K562 (cell line): Measurements from ENCODE around the gene PREX1. TPM values are rescaled to one million over a fixed set of nuclear protein-coding genes. Genes with fewer than 3 reads are reported as not detected.

ENCODE experiments used
- ATAC-seq: fragments of 200-7000 bp; cut with Tn5 transposase; 3 replicates; pipeline ENCODE4 v1.9.1; 2020; ENCODE audit warnings: moderate library complexity
- BruUV-seq: library from RNA; stranded (reverse); fragments of 400-500 nt; replicated peaks from 2 replicates; lab custom pipeline; 2021; lab: Mats Ljungman, UMichigan
- CTCF ChIA-PET: fragments of 300-600 bp; formaldehyde crosslinking; extraction: SDS; loops from one replicate; lab custom pipeline; 2021; ENCODE audit warnings: low intra/inter-chr PET ratio; lab: Yijun Ruan, JAX
- POLR2A ChIA-PET: fragments of 300-600, 350-650 bp; sonication (Branson Sonifier 250); formaldehyde crosslinking; extraction: SDS; loops from one replicate; lab custom pipeline; 2021; ENCODE audit warnings: antibody characterized with exemption, inconsistent platforms; lab: Yijun Ruan, JAX
- DNase-seq, 4 experiments: peaks; one replicate each; pipeline versions ENCODE4 v3.0.0 to v3.0.0-alpha.2; 2011 to 2018; ENCODE audit warnings: low spot score in 3 of 4, mixed read lengths in 3 of 4; ENCODE audit errors: extremely low read depth in 1 of 4
- FAIRE-seq: peaks from 2 replicates; lab custom pipeline; 2011; peaks lifted over from hg19 to GRCh38; lab: Jason Lieb, UNC
- H2AFZ ChIP-seq: 2 replicates; pipeline ENCODE4 v1.6.0; 2011; ENCODE audit warnings: low read depth, low read length, control low read depth, inconsistent platforms
- H3K27ac ChIP-seq: fragments of 200-600 bp; 3 replicates; pipeline ENCODE4 v1.8.0; 2011; ENCODE audit warnings: low read depth, mild to moderate bottlenecking, control low read depth, inconsistent platforms, low read length, moderate library complexity, mixed read lengths; ENCODE audit errors: extremely low read depth
- H3K27me3 ChIP-seq, 2 experiments: fragments of 300-600 bp in 1 of 2; 2 replicates in 1 of 2; 3 replicates in 1 of 2; pipeline versions ENCODE4 v1.6.0 to v1.8.0; 2011; ENCODE audit warnings: inconsistent platforms in 2 of 2, low read length in 2 of 2, mild to moderate bottlenecking in 1 of 2, mixed read lengths in 1 of 2, moderate library complexity in 1 of 2; ENCODE audit not compliant: control insufficient read depth in 2 of 2, insufficient read depth in 2 of 2
- H3K36me3 ChIP-seq: fragments of 300-600 bp; 3 replicates; pipeline ENCODE4 v1.8.0; 2011; ENCODE audit warnings: mild to moderate bottlenecking, low read length, inconsistent platforms; ENCODE audit not compliant: control insufficient read depth, insufficient read depth
- H3K4me1 ChIP-seq, 2 experiments: fragments of 200-600 bp in 1 of 2; replicated peaks in 1 of 2; 2 replicates in 1 of 2; 3 replicates in 1 of 2; pipeline versions ENCODE4 v1.5.1 to v1.8.0; 2011; ENCODE audit warnings: inconsistent platforms in 2 of 2, low read length in 2 of 2, mild to moderate bottlenecking in 1 of 2, mixed read lengths in 1 of 2, moderate library complexity in 1 of 2; ENCODE audit not compliant: control insufficient read depth in 2 of 2, insufficient read depth in 2 of 2
- H3K4me2 ChIP-seq: 2 replicates; pipeline ENCODE4 v1.6.1; 2011; ENCODE audit warnings: low read length, control low read depth, inconsistent platforms, mixed read lengths; ENCODE audit not compliant: insufficient read depth
- H3K4me3 ChIP-seq: fragments of 200-600 bp; sonication (generic), shearing (Covaris generic); 2 replicates; pipeline ENCODE4 v1.5.1; 2016; ENCODE audit warnings: control low read depth, inconsistent platforms
- H3K79me2 ChIP-seq: fragments of 200-600 bp; 3 replicates; pipeline ENCODE4 v1.8.0; 2011; ENCODE audit warnings: low read length, inconsistent platforms; ENCODE audit not compliant: control insufficient read depth, insufficient read depth
- H3K9ac ChIP-seq, 2 experiments: 2 replicates each; pipeline versions ENCODE4 v1.6.0 to v1.6.1; 2011; ENCODE audit warnings: low read depth in 2 of 2, low read length in 2 of 2, control low read depth in 1 of 2, inconsistent platforms in 1 of 2, mild to moderate bottlenecking in 1 of 2, mixed read lengths in 1 of 2; ENCODE audit not compliant: insufficient read depth in 1 of 2
- H3K9me1 ChIP-seq: one replicate; pipeline ENCODE4 v1.6.0; 2011; ENCODE audit warnings: inconsistent platforms, mild to moderate bottlenecking, low read length, moderate library complexity; ENCODE audit not compliant: control insufficient read depth, insufficient read depth
- H3K9me3 ChIP-seq: replicated peaks from 2 replicates; pipeline ENCODE4 v1.5.1; 2011; ENCODE audit warnings: low read depth, low read length, inconsistent platforms; ENCODE audit not compliant: control insufficient read depth, insufficient read depth
- H4K20me1 ChIP-seq: replicated peaks from 2 replicates; pipeline ENCODE4 v1.6.1; 2011; ENCODE audit warnings: low read length, inconsistent platforms, mixed read lengths; ENCODE audit not compliant: control insufficient read depth, insufficient read depth
- ARHGAP35 ChIP-seq: fragments of 450-650 bp; IDR thresholded peaks from 2 replicates; pipeline ENCODE4 v1.6.1; 2018; ENCODE audit not compliant: partially characterized antibody
- ATF3 ChIP-seq, 2 experiments: fragments of 450-650 bp in 1 of 2; sonication (generic) in 1 of 2; formaldehyde crosslinking in 1 of 2; IDR thresholded peaks in 1 of 2; conservative IDR thresholded peaks in 1 of 2; 2 replicates each; pipeline versions ENCODE4 v1.6.1 to v1.8.1; 2016 to 2023; ENCODE audit warnings: mild to moderate bottlenecking in 2 of 2, moderate library complexity in 2 of 2, inconsistent platforms in 1 of 2, missing genetic modification reagents in 1 of 2
- BCOR ChIP-seq: fragments of 450-650 bp; IDR thresholded peaks from 2 replicates; pipeline ENCODE4 v1.6.1; 2016
- BDP1 ChIP-seq: IDR thresholded peaks from 3 replicates; pipeline ENCODE4 v1.6.1; 2011; ENCODE audit not compliant: insufficient read length, insufficient read depth
- BMI1 ChIP-seq: fragments of 150-350 bp; IDR thresholded peaks from 2 replicates; pipeline ENCODE4 v1.6.1; 2014; ENCODE audit warnings: low read length
- ESRRA ChIP-seq: fragments of 450-650 bp; IDR thresholded peaks from 2 replicates; pipeline ENCODE4 v1.6.1; 2014; ENCODE audit warnings: low read depth, mild to moderate bottlenecking, moderate library complexity, borderline replicate concordance
- FOXM1 ChIP-seq, 2 experiments: fragments of 450-650 bp in 1 of 2; sonication (generic) in 1 of 2; formaldehyde crosslinking in 1 of 2; IDR thresholded peaks; 2 replicates each; pipeline versions ENCODE4 v1.6.1 to v1.9.0; 2017 to 2022; ENCODE audit warnings: low read depth in 2 of 2, mild to moderate bottlenecking in 2 of 2, missing genetic modification reagents in 1 of 2, moderate library complexity in 1 of 2
- HNRNPK ChIP-seq: fragments of 200-400 bp; formaldehyde crosslinking; IDR thresholded peaks from one replicate; pipeline ENCODE4 v1.6.1; 2018; ENCODE audit warnings: mild to moderate bottlenecking, low read depth, low read length; ENCODE audit not compliant: poor library complexity, severe bottlenecking
- MED1 ChIP-seq: sonication (generic); formaldehyde crosslinking; IDR thresholded peaks from 2 replicates; pipeline ENCODE4 v1.8.1; 2023; ENCODE audit warnings: missing genetic modification reagents, borderline replicate concordance
- RBFOX2 ChIP-seq: fragments of 200-400 bp; formaldehyde crosslinking; IDR thresholded peaks from 2 replicates; pipeline ENCODE4 v1.6.1; 2017; ENCODE audit warnings: low read depth, mild to moderate bottlenecking, low read length, moderate library complexity
- RBM25 ChIP-seq: fragments of 200-400 bp; formaldehyde crosslinking; IDR thresholded peaks from 2 replicates; pipeline ENCODE4 v1.6.1; 2018; ENCODE audit warnings: low read length, low read depth, moderate library complexity; ENCODE audit not compliant: severe bottlenecking
- RCOR1 ChIP-seq, 2 experiments: IDR thresholded peaks; 2 replicates each; pipeline ENCODE4 v1.6.1; 2012; ENCODE audit warnings: low read depth in 2 of 2, low read length in 2 of 2, borderline replicate concordance in 1 of 2, improper control_type of control experiment in 1 of 2
- STAG1 ChIP-seq: sonication (generic); formaldehyde crosslinking; IDR thresholded peaks from 2 replicates; pipeline ENCODE4 v1.5.0; 2020; ENCODE audit warnings: missing genetic modification reagents, borderline replicate concordance
- ZBTB12 ChIP-seq: fragments of 250-450 bp; sonication (Bioruptor Pico); IDR thresholded peaks from 2 replicates; pipeline ENCODE4 v1.4.0; 2020
- ZNF316 ChIP-seq: fragments of 450-650 bp; IDR thresholded peaks from 2 replicates; pipeline ENCODE4 v1.6.1; 2016
- WGBS: fragments of 100-300 bp; shearing (Covaris generic); methylation state at CpG from one replicate; pipeline ENCODE4 v1.1.6; 2016; ENCODE audit warnings: low coverage, mixed read lengths; ENCODE audit not compliant: insufficient coverage; ENCODE audit errors: missing lambda C conversion rate; 5-methylcytosine and 5-hydroxymethylcytosine counted together
- in situ Hi-C: fragments of 300-500 bp; cut with MboI; formaldehyde crosslinking; loops from 4 replicates; pipeline ENCODE4 v1.15.0; 2018; ENCODE audit warnings: inconsistent platforms, mixed read lengths
- intact Hi-C: fragments of 100-400 bp; cut with micrococcal nuclease; formaldehyde crosslinking; loops from 2 replicates; pipeline ENCODE4 v1.14.2; 2022
- polyA plus RNA-seq, 8 experiments: library from polyadenylated mRNA; depleted of rRNA in 4 of 8; stranded (reverse) in 5 of 8; unstranded in 3 of 8; fragments of >200 nt; fragmentation: Nextera tagmentation in 2 of 8; fragmentation: Illumina TruSeq in 1 of 8; extraction: Ambion mirVana in 2 of 8; extraction: Trizol in 1 of 8; gene quantifications; 2 replicates each; pipeline versions ENCODE4 v1.2.1 to v1.2.3, GENCODE V29; 2011 to 2014; ENCODE audit warnings: inconsistent platforms in 1 of 8, missing spikeins in 1 of 8
- total RNA-seq, 7 experiments: library from RNA; depleted of rRNA in 6 of 7; stranded (reverse); fragments of >200 nt in 6 of 7; fragmentation: Illumina TruSeq in 2 of 7; extraction: Trizol in 2 of 7; gene quantifications; 2 replicates each; pipeline versions ENCODE4 v1.2.1 to v1.2.3, GENCODE V29; 2011 to 2021; ENCODE audit warnings: low replicate concordance in 1 of 7

The PREX1 gene
- total and polyA plus RNA-seq, 9 of the 15 experiments (the other 6 are each of a cell fraction or from before 2014, with no cell fraction given), result 0.37 to 10.4 (median 4.8) TPM

- Histone ChIP-seq H4K20me1 (no peaks in the 10 kb centered on the region), H3K79me2 (no peaks in the 10 kb centered on the region), H3K27me3 (no peaks in the 10 kb centered on the region), H2AFZ (no peak overlapping the region), H3K4me3 (no peak overlapping the region), H3K9ac (no peak overlapping the region), H3K27ac (no peak overlapping the region), H3K9me1 (no peaks in the 10 kb centered on the region), H3K4me2 (no peak overlapping the region), H3K4me1 (peaks cover 0 to 2% of the 10 kb centered on the region in 2 experiments; a peak in 1 of 5 replicates), H3K9me3 (no peaks in the 10 kb centered on the region), H3K36me3 (peaks cover 2% of the 10 kb centered on the region; the same call in 1 of the 3 replicates)
- in situ Hi-C loops (no loop called here), intact Hi-C loops (no loop called here)
- FAIRE-seq, result no peak
- TF ChIP-seq ZBTB12 (CRISPR knock-in tag) (no peak), FOXM1 (IDR thresholded peaks at IDR 0.05; ENCODE audit: low read depth) (no peak), FOXM1 (CRISPR knock-in tag; IDR thresholded peaks at IDR 0.05; ENCODE audit: low read depth) (no peak), ATF3 (IDR thresholded peaks at IDR 0.05) (no peak), ATF3 (CRISPR knock-in tag; conservative IDR thresholded peaks at IDR 0.05) (no peak), RCOR1 (IDR thresholded peaks at IDR 0.05; ENCODE audit: borderline replicate concordance in 1 of 2, low read depth in 2 of 2, low read length in 2 of 2) (0 out of 4 replicates have a peak, but pooled peaks of 1 of the 2 experiments have one; percentile 21), BMI1 (no peak), RBFOX2 (no peak), ARHGAP35 (no peak), MED1 (no peak), RBM25 (peak; percentile 72), ESRRA (peak; percentile 41; the same call in 1 of the 2 replicates), BDP1 (no peak), BCOR (peak; percentile 38; the same call in 1 of the 2 replicates), ZNF316 (no peak), STAG1 (CRISPR knock-in tag) (no peak), HNRNPK (no peak)
- CTCF ChIA-PET, result no interaction called here
- ATAC-seq, result no peak
- POLR2A ChIA-PET, result no interaction called here
- no peak for DNase-seq
- WGBS, result 33% methylated on average over 6 of the region's 6 CpGs
- BruUV-seq, result no TSS peak
These were observed 85.6 kb downstream of the PREX1 start for GRCh38 chr20:48742233-48742632.
